Astrocyte of the spinal cord (primary cell): Measurements from ENCODE around the gene ARGFX.
"Not testable (repeated sequence)": the region's sequence is repeated elsewhere in the genome, so short reads cannot be mapped to it uniquely, and the experiment has no call there.

Experiments used
- DNase-seq: peaks from one replicate; pipeline ENCODE4 v3.0.0; 2011; ENCODE audit warnings: low read depth, low spot score
- H3K4me3 ChIP-seq: 2 replicates; pipeline ENCODE4 v1.5.1; 2011; ENCODE audit warnings: low read depth, mild to moderate bottlenecking, low read length, moderate library complexity
- CTCF ChIP-seq: IDR thresholded peaks from 2 replicates; pipeline ENCODE4 v1.5.1; 2012; ENCODE audit warnings: low read depth, mild to moderate bottlenecking, low read length, inconsistent platforms
- in situ Hi-C: cut with HindIII; loops from 2 replicates; pipeline ENCODE4 v1.10.0; 2017; ENCODE audit warnings: low sequenced_read_pairs

Gene ARGFX

GRCh38 chr3:121566773-121567172, 976 bp upstream of the ARGFX start:
- no peak for DNase-seq
- in situ Hi-C loops = no loop called here
- no peak for TF ChIP-seq CTCF
- no peak overlapping the region for H3K4me3 ChIP-seq

GRCh38 chr3:121574449-121574848, 6.7 kb downstream of the ARGFX start:
- in situ Hi-C loops = no loop called here
- DNase-seq = no peak
- no peak for TF ChIP-seq CTCF
- no peak overlapping the region for H3K4me3 ChIP-seq

- no peak for TF ChIP-seq CTCF
- in situ Hi-C loops = no loop called here
- DNase-seq = no peak
- no peak overlapping the region for H3K4me3 ChIP-seq
Measured at GRCh38 chr3:121581691-121582090, 13.9 kb downstream of the ARGFX start.

- TF ChIP-seq CTCF = no peak
- H3K4me3 ChIP-seq = no peak overlapping the region
- DNase-seq = no peak
- in situ Hi-C loops = no loop called here
Measured at GRCh38 chr3:121584418-121584817, 16.7 kb downstream of the ARGFX start.

GRCh38 chr3:121592856-121593702, 25.3 kb downstream of the ARGFX start, which contains the start of gene FBXO40:
Gene FBXO40 (plus strand): TSS chr3:121593379. CDS start chr3:121620576, 27,197 bp downstream.
- no peak for TF ChIP-seq CTCF
- in situ Hi-C loops = no loop called here
- no peak within 1 kb of the TSS for H3K4me3 ChIP-seq
- DNase-seq = no peak

- DNase-seq, H3K4me3 ChIP-seq, in situ Hi-C loops: not testable (repeated sequence)
Measured at GRCh38 chr3:121593806-121594205, 26.1 kb downstream of the ARGFX start.

GRCh38 chr3:121594850-121595249, 27.1 kb downstream of the ARGFX start:
- H3K4me3 ChIP-seq = no peak overlapping the region
- no peak for TF ChIP-seq CTCF
- no peak for DNase-seq
- in situ Hi-C loops = no loop called here
